GM23338 (cell line): ENCODE results near the gene ATP5F1A. TPM values are rescaled to one million over a fixed set of nuclear protein-coding genes. Genes with fewer than 3 reads are reported as not detected.

ENCODE experiments used
- ATAC-seq: fragments of 200-7000 bp; cut with Tn5 transposase; 3 replicates; pipeline ENCODE4 v1.9.1; 2020
- DNase-seq: peaks from one replicate; pipeline ENCODE4 v3.0.0-alpha.2; 2015; ENCODE audit warnings: low spot score
- H2AFZ ChIP-seq: fragments of 200-600 bp; sonication (generic); 2 replicates; pipeline ENCODE4 v1.8.0; 2016; ENCODE audit warnings: antibody characterized with exemption, mild to moderate bottlenecking, moderate library complexity
- H3F3A ChIP-seq: fragments of 200-600 bp; sonication (generic); replicated peaks from 2 replicates; pipeline ENCODE4 v1.8.0; 2017; ENCODE audit warnings: antibody characterized with exemption, mixed run types, low read depth
- H3K27ac ChIP-seq: fragments of 200-600 bp; sonication (generic); 2 replicates; pipeline ENCODE4 v1.6.1; 2016; ENCODE audit warnings: low read depth
- H3K27me3 ChIP-seq: fragments of 200-600 bp; sonication (generic); 2 replicates; pipeline ENCODE4 v1.8.0; 2016; ENCODE audit warnings: mild to moderate bottlenecking, mixed run types, moderate library complexity; ENCODE audit not compliant: insufficient read depth
- H3K36me3 ChIP-seq: fragments of 200-600 bp; sonication (generic); 2 replicates; pipeline ENCODE4 v1.8.0; 2016; ENCODE audit warnings: mild to moderate bottlenecking; ENCODE audit not compliant: insufficient read depth
- H3K4me1 ChIP-seq: fragments of 200-600 bp; sonication (generic); 2 replicates; pipeline ENCODE4 v1.8.0; 2016; ENCODE audit warnings: mild to moderate bottlenecking, moderate library complexity; ENCODE audit not compliant: insufficient read depth
- H3K4me2 ChIP-seq: fragments of 200-600 bp; sonication (generic); 2 replicates; pipeline ENCODE4 v1.7.1; 2017; ENCODE audit warnings: mixed run types
- H3K4me3 ChIP-seq: fragments of 200-600 bp; sonication (generic); 2 replicates; pipeline ENCODE4 v1.6.1; 2016; ENCODE audit warnings: mixed run types
- H3K79me2 ChIP-seq: fragments of 200-600 bp; sonication (generic); replicated peaks from 2 replicates; pipeline ENCODE4 v1.8.0; 2017; ENCODE audit warnings: mild to moderate bottlenecking; ENCODE audit not compliant: insufficient read depth
- H3K9me2 ChIP-seq: fragments of 200-600 bp; sonication (generic); 2 replicates; pipeline ENCODE4 v1.8.0; 2017; ENCODE audit not compliant: insufficient read depth
- H4K20me1 ChIP-seq: fragments of 200-600 bp; sonication (generic); replicated peaks from 2 replicates; pipeline ENCODE4 v1.8.0; 2017; ENCODE audit warnings: mild to moderate bottlenecking; ENCODE audit not compliant: insufficient read depth
- H3K27ac Mint-ChIP-seq: 2 replicates; pipeline ENCODE4 v1.8.0; 2020; ENCODE audit warnings: inconsistent platforms, mild to moderate bottlenecking, moderate library complexity, mixed read lengths
- H3K27me3 Mint-ChIP-seq: 3 replicates; pipeline ENCODE4 v1.8.0; 2022; ENCODE audit warnings: low read depth, mild to moderate bottlenecking, moderate library complexity, mixed read lengths, inconsistent platforms; ENCODE audit not compliant: insufficient read depth, poor library complexity
- H3K36me3 Mint-ChIP-seq: 3 replicates; pipeline ENCODE4 v1.8.0; 2021; ENCODE audit warnings: low read depth, mild to moderate bottlenecking, inconsistent platforms, moderate library complexity, mixed read lengths
- H3K4me1 Mint-ChIP-seq: 3 replicates; pipeline ENCODE4 v1.8.0; 2020; ENCODE audit warnings: mild to moderate bottlenecking, inconsistent platforms, mixed read lengths
- H3K4me3 Mint-ChIP-seq: 3 replicates; pipeline ENCODE4 v1.8.0; 2021; ENCODE audit warnings: moderate library complexity, mild to moderate bottlenecking, inconsistent platforms, mixed read lengths
- H3K9me3 Mint-ChIP-seq: 3 replicates; pipeline ENCODE4 v1.8.0; 2020; ENCODE audit warnings: moderate library complexity, mild to moderate bottlenecking, inconsistent platforms, mixed read lengths
- EZH2phosphoT487 ChIP-seq: fragments of 200-600 bp; sonication (generic); IDR thresholded peaks from one replicate; pipeline ENCODE4 v1.8.1; 2018; ENCODE audit warnings: antibody characterized with exemption; ENCODE audit not compliant: unreplicated experiment
- JUNB ChIP-seq: IDR thresholded peaks from one replicate; pipeline ENCODE4 v1.6.1; 2016; ENCODE audit warnings: antibody characterized with exemption; ENCODE audit not compliant: unreplicated experiment
- NANOG ChIP-seq: IDR thresholded peaks from 2 replicates; pipeline ENCODE4 v1.6.1; 2016; ENCODE audit warnings: antibody characterized with exemption, borderline replicate concordance
- POLR2AphosphoS5 ChIP-seq: IDR thresholded peaks from 2 replicates; pipeline ENCODE4 v1.6.1; 2016; ENCODE audit warnings: antibody characterized with exemption, low read depth
- STAT1 ChIP-seq: IDR thresholded peaks from one replicate; pipeline ENCODE4 v1.6.1; 2016; ENCODE audit warnings: antibody characterized with exemption; ENCODE audit not compliant: unreplicated experiment
- ZNF331 ChIP-seq: fragments of 250-450 bp; sonication (Bioruptor Pico); IDR thresholded peaks from 2 replicates; pipeline ENCODE4 v1.5.0; 2020; ENCODE audit warnings: low read depth, mild to moderate bottlenecking, moderate library complexity
- polyA plus RNA-seq: library from polyadenylated mRNA; unstranded; fragments of >200 nt; fragmentation: Nextera tagmentation; extraction: Ambion mirVana; gene quantifications from 2 replicates; pipeline ENCODE4 v1.2.1, GENCODE V29; 2016
- total RNA-seq: library from RNA; depleted of rRNA; stranded (reverse); fragments of >200 nt; shearing (Covaris generic); gene quantifications from 2 replicates; pipeline ENCODE4 v1.2.3, GENCODE V29; 2014
- TF ChIP-seq, protein P1 (sequence below): IDR thresholded peaks from 2 replicates; pipeline ENCODE4 v1.6.1; 2016; ENCODE audit warnings: antibody characterized with exemption
- TF ChIP-seq, protein P2 (sequence below): fragments of 250-450 bp; sonication (Bioruptor Pico); IDR thresholded peaks from 2 replicates; pipeline ENCODE4 v1.5.0; 2020; ENCODE audit warnings: mild to moderate bottlenecking, moderate library complexity

Gene ATP5F1A
- total and polyA plus RNA-seq, 2 experiments from 2014 or later = 353 to 822 TPM

DNA sequence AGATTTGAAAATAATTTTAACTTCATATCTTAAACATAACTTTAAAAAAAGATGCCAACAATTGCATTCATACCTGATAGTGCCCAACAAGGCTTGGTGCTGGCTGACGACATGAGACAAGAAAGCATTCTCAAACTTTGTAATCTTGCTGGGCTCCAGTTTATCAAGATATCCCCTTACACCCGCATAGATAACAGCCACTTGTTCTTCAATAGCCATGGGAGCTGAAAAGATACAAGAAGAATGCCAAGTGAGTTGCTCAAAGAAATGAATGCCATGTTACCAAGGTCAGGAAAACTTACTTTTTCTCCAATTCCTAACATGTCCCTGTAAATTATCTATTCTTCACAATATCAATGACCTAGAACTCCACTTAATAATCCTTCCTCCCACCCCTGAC is 13.7 kb downstream of the ATP5F1A start:
- H3K4me3 Mint-ChIP-seq = no peak overlapping the region
- peaks cover 98% of the 10 kb centered on the region for H3K36me3 Mint-ChIP-seq
- no peaks in the 10 kb centered on the region for H3K4me1 ChIP-seq
- no peak overlapping the region for H2AFZ ChIP-seq
- TF ChIP-seq POLR2AphosphoS5 = no peak
- TF ChIP-seq, protein P1, sequence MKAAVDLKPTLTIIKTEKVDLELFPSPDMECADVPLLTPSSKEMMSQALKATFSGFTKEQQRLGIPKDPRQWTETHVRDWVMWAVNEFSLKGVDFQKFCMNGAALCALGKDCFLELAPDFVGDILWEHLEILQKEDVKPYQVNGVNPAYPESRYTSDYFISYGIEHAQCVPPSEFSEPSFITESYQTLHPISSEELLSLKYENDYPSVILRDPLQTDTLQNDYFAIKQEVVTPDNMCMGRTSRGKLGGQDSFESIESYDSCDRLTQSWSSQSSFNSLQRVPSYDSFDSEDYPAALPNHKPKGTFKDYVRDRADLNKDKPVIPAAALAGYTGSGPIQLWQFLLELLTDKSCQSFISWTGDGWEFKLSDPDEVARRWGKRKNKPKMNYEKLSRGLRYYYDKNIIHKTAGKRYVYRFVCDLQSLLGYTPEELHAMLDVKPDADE = no peak
- TF ChIP-seq NANOG = no peak
- TF ChIP-seq ZNF331 (CRISPR knock-in tag) = no peak
- TF ChIP-seq EZH2phosphoT487 = no peak
- TF ChIP-seq JUNB = no peak
- TF ChIP-seq STAT1 = no peak
- TF ChIP-seq, protein P2, sequence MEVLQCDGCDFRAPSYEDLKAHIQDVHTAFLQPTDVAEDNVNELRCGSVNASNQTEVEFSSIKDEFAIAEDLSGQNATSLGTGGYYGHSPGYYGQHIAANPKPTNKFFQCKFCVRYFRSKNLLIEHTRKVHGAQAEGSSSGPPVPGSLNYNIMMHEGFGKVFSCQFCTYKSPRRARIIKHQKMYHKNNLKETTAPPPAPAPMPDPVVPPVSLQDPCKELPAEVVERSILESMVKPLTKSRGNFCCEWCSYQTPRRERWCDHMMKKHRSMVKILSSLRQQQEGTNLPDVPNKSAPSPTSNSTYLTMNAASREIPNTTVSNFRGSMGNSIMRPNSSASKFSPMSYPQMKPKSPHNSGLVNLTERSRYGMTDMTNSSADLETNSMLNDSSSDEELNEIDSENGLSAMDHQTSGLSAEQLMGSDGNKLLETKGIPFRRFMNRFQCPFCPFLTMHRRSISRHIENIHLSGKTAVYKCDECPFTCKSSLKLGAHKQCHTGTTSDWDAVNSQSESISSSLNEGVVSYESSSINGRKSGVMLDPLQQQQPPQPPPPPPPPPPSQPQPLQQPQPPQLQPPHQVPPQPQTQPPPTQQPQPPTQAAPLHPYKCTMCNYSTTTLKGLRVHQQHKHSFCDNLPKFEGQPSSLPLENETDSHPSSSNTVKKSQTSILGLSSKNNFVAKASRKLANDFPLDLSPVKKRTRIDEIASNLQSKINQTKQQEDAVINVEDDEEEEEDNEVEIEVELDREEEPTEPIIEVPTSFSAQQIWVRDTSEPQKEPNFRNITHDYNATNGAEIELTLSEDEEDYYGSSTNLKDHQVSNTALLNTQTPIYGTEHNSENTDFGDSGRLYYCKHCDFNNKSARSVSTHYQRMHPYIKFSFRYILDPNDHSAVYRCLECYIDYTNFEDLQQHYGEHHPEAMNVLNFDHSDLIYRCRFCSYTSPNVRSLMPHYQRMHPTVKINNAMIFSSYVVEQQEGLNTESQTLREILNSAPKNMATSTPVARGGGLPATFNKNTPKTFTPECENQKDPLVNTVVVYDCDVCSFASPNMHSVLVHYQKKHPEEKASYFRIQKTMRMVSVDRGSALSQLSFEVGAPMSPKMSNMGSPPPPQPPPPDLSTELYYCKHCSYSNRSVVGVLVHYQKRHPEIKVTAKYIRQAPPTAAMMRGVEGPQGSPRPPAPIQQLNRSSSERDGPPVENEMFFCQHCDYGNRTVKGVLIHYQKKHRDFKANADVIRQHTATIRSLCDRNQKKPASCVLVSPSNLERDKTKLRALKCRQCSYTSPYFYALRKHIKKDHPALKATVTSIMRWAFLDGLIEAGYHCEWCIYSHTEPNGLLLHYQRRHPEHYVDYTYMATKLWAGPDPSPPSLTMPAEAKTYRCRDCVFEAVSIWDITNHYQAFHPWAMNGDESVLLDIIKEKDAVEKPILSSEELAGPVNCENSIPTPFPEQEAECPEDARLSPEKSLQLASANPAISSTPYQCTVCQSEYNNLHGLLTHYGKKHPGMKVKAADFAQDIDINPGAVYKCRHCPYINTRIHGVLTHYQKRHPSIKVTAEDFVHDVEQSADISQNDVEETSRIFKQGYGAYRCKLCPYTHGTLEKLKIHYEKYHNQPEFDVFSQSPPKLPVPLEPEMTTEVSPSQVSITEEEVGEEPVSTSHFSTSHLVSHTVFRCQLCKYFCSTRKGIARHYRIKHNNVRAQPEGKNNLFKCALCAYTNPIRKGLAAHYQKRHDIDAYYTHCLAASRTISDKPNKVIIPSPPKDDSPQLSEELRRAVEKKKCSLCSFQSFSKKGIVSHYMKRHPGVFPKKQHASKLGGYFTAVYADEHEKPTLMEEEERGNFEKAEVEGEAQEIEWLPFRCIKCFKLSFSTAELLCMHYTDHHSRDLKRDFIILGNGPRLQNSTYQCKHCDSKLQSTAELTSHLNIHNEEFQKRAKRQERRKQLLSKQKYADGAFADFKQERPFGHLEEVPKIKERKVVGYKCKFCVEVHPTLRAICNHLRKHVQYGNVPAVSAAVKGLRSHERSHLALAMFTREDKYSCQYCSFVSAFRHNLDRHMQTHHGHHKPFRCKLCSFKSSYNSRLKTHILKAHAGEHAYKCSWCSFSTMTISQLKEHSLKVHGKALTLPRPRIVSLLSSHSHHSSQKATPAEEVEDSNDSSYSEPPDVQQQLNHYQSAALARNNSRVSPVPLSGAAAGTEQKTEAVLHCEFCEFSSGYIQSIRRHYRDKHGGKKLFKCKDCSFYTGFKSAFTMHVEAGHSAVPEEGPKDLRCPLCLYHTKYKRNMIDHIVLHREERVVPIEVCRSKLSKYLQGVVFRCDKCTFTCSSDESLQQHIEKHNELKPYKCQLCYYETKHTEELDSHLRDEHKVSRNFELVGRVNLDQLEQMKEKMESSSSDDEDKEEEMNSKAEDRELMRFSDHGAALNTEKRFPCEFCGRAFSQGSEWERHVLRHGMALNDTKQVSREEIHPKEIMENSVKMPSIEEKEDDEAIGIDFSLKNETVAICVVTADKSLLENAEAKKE (CRISPR knock-in tag) = no peak
- H3K4me1 Mint-ChIP-seq = no peaks in the 10 kb centered on the region
- no peak overlapping the region for H3K4me3 ChIP-seq
- peaks cover 12% of the 10 kb centered on the region; the same call in 1 of the 2 replicates for H3F3A ChIP-seq
- H3K4me2 ChIP-seq = no peak overlapping the region
- H3K27me3 Mint-ChIP-seq = no peaks in the 10 kb centered on the region
- no peaks in the 10 kb centered on the region for H3K9me2 ChIP-seq
- H3K36me3 ChIP-seq = peaks cover 91% of the 10 kb centered on the region
- DNase-seq (no peak), ATAC-seq (no peak)
- no peak overlapping the region for H3K27ac ChIP-seq
- peaks cover 22% of the 10 kb centered on the region for H4K20me1 ChIP-seq
- H3K27ac Mint-ChIP-seq = no peak overlapping the region
- no peaks in the 10 kb centered on the region for H3K27me3 ChIP-seq
- H3K79me2 ChIP-seq = 0 out of 2 replicates have a peak, but pooled peaks cover 6% of the 10 kb centered on the region
- H3K9me3 Mint-ChIP-seq = no peaks in the 10 kb centered on the region
